Effector CD4-positive, alpha-beta T cell (primary cell): ENCODE data around the gene SPRR2E. TPM values are rescaled to one million over a fixed set of nuclear protein-coding genes. Genes with fewer than 3 reads are reported as not detected.
"Not testable (repeated sequence)": the region's sequence is repeated elsewhere in the genome, so short reads cannot be mapped to it uniquely, and the experiment has no call there.

Source experiments
- DNase-seq: peaks from one replicate; pipeline ENCODE4 v3.0.0-alpha.2; 2020
- total RNA-seq: gene quantifications from one replicate; lab custom pipeline; 2026; lab: John Stamatoyannopoulos, UW

SPRR2E gene
- total RNA-seq: not detected

DNA sequence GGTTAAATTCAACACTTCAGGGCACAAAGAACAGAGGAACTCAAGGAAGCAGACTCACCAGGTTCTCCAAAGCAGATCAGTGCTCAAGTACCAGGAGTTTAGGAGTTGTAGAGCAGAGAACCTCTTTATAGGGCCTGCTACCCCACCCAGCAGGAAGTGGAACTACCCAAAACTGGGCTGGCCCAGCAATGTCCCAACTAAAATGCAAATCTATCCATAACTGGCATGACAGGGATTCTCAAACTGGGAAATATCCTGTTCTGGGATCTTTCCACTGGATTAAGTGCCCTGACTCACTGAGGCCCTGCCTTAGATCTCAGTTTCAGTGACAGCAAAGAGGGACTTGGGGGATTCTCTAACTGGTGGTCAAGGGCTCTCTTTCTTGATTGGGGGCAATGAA is at the start of gene SPRR2E:
SPRR2E (minus strand) TSS at position 101 of the 400 bp plus-strand sequence. CDS start 775 bp downstream, outside the sequence.
- no peak for DNase-seq

DNA sequence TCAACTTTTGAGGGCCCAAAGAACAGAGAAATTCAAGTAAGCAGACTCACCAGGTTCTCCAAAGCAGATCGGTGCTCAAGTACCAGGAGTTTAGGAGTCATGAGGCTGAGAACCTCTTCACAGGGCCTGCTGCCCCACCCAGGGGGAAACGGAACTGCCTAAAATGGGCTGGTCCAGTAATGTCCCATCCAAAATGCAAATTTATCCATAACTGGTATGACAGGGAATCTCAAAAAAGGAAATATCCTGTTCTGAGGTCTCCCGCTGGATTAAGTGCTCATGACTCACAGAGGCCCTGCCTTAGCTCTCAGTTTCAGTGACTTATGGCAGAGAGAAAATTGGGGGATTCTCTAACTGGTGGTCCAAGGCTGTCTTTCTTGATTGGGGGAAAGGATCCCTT is 47.1 kb upstream of the SPRR2E start:
- DNase-seq: no peak

DNA sequence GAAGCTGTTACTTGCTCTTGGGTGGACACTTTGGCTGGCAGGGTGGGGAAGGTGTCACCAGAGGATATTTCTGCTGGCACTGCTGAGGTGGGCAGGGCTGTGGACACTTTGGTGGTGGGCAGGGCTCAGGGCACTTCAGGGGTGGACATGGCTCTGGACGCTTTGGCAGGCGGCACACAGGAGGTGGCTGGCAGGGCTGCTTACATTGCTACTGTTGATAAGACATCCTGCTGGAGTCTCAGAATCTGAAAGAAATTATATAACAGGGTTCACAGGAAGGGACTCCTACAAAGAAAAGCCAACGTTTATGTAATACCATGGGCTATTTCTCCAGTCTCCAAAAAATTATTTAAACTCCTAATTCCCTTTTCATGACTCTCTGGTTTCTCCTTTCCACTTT is 46.2 kb upstream of the SPRR2E start:
- no peak for DNase-seq

DNA sequence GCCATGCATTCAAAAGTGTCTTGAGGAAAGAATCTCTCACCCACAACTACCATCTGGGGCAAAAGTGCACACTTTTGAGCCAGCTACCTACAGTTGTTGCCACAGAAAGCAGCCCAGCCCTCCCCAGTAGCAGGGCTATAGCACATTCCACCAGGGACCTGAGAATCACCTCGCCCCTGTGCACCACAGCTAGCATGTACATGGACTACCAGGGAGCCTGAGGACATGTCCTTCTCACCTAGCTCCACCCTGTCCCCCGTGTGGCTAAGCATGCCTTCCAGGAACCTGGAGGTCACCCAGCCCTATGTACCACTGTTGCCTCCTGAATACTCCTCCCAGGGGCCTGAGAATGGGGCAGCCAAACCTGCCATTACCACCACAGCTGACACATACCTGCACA is 39.4 kb upstream of the SPRR2E start:
- no peak for DNase-seq

DNA sequence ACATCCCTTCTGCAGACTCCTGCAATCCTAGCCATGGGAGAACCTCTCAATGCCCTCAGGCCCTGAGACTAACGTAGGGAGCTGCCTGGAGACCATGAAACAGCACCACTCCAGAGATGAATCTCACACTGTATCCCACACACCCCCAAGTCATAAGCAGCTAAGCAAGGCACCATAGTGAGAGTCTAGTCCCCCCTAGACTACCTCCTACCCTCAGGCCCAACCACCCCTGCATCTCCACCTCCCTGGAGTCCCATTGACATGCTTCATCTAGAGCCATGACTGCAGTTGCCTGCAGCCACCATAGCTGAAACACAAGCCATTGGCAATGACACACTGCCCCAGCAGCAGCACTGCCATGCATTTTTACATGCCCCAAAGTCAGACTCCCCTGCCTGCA is 38.9 kb upstream of the SPRR2E start:
- DNase-seq: no peak

DNA sequence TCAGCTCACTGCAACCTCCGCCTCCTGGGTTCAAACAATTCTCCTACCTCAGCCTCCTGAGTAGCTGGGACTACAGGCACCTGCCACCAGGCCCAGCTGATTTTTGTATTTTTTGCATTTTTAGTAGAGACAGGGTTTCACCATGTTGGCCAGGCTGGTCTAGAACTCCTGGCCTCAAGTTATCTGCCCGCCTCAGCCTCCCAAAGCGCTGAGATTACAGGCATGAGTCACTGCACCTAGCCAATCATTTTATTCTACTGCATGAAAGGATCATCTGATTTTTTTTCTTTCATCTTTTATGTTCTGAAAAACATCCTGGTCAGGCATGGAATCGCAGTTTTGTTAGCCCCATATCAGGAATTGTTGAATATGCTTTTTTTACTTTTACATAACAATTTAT is 34.4 kb upstream of the SPRR2E start:
- not testable (repeated sequence) for DNase-seq

DNA sequence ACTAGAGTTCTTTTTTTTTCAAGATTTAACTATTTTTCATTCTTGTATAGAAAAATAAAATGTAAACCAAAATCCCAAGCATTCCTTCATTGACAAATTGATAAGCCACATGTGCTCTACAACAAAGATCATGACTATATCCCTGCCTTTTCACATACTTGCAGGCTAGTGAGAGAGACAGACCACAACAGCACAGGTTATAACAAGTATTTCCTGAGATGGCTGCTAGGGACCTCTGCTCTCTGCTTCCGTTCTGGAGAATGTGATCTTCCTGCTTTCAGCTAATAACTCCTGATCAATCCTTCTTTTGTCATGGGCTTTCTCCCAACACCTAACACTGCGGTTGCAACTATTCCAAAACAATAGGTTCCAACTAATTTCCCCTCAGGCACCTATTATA is 33.0 kb upstream of the SPRR2E start:
- DNase-seq: no peak

DNA sequence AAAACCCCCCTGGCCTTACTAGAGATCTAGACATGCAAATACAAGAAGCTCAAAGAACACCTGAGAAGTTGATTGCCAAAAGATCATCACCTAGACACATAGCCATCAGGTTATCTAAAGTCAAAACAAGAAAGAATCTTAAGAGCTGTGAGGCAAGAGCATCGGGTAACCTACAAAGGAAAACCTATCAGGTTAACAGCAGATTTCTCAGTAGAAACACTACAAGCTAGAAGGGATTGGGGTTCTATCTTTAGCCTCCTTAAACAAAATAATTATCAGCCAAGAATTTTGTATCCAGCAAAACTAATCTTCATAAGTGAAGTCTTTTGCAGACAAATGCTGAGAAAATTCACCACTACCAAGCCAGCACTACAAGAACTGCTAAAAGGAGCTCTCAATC is 31.2 kb upstream of the SPRR2E start:
- DNase-seq: no peak

DNA sequence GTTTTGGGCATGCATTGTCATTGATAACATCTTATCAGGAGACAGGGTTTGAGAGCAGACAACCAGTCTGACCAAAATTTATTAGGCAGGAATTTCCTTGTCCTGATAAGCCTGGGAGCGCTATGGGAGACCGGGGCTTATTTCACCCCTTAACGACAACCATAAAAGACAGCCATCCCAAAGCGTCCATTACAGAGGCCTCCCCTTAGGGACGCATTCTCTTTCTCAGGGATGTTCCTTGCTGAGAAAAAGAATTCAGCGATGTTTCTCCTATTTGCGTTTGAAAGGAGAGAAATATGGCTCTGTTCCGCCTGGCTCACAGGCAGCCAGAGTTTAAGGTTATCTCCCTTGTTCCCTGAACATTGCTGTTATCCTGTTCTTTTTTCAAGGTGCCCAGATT is 29.5 kb upstream of the SPRR2E start:
- DNase-seq: not testable (repeated sequence)

DNA sequence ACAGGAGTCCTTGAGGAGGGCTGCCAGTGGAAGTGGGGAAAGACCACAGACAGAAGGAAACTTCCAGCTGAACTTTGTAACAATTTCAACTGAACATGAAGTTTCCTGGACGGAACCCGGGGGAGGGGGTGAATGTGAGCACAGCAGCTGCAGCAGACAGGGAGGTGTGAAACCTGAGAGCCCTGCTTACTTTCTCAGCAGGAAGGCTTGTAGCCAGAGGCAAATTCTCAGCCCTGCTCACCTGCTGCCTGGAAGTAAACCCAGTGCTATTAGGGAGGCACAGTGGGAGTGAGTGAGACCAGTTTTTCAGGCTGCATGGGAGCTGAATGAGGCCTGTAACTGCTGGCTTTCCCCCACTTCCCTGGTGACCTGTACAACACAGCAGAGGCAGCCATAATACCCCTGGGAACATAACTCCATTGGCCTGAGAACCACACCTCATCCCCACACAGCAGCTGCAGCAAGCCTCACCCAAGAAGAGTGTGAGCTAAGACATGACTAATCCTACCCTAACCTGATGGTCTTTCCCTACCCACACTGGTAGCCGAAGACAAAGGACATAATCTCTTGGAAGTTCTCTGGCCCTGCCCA is 28.6 kb upstream of the SPRR2E start:
- no peak for DNase-seq

DNA sequence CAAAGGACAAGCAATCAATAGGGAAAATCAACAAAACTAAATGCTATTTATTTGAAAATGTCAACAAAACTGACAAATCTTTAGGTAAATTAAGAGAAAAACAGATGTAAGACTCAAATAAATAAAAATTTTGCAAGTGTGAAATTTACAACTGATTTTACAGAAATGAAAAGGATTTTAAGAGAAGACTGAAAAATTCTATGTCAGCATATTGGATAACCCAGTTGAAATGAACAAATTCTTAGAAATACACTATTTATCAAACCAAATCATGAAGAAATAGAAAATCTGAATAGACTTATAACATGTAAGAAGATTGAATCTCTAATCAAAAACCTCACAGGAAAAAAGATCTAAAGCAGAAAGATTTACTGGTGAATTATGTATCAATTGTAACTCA is 26.6 kb upstream of the SPRR2E start:
- no peak for DNase-seq

DNA sequence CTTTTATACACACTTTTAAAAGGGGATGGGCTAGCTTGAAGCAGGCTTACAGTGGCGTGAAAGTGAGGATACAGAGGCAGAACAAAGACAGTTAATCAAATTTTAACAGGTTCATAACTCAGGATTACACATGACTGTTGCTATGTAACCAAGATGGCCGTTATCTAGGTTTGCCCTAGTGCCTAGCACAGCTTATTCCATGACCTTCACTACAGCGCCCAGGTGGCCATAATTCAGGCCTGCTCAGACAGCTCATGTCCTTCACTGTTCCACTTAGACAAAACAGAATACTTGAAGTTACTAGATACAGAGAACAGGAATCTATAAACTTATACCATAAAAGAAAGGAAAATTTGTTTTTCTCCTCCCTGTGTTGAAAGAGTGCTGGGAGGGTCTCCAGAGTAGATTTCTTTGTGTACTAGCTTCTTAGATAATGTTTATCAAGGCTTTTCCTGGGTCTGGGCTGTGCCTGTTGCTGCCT is 25.2 kb upstream of the SPRR2E start:
- no peak for DNase-seq

DNA sequence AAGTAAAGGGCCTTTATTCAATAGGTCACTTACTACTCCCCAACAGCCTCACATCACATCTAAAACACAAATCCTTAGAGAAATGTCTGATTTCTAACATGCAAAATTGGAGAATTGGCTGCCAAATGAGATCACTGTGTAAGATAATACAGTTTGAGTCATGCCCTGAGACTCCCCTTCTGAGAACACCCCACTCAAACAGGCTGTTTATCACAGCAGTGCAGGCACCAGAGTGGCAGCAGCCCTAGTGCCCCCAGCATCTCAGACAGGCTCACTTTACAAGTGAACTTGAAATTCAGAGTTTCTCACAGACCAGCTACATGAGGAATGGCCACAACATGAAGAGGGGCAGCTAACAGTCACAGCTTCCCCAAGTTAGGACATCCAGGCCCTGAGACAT is 20.9 kb upstream of the SPRR2E start:
- DNase-seq: not testable (repeated sequence)

DNA sequence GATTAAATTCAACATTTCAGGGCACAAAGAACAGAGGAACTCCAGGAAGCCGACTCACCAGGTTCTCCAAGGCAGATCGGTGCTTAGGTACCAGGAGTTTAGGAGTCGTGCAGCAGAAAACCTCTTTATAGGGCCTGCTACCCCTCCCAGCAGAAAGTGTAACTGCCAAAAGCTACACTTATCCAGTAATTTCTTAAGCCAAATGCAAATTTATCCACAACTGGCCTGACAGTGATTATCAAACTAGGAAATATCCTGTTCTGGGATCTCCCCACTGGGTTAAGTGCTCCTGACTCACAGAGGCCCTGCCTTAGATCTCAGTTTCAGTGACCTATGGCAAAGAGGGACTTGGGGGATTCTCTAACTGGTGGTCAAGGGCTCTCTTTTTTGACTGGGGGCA is 19.1 kb upstream of the SPRR2E start, which contains the start of gene SPRR2F:
SPRR2F (minus strand) TSS at position 101 of the 400 bp plus-strand sequence. CDS start 783 bp downstream, outside the sequence.
- no peak for DNase-seq

DNA sequence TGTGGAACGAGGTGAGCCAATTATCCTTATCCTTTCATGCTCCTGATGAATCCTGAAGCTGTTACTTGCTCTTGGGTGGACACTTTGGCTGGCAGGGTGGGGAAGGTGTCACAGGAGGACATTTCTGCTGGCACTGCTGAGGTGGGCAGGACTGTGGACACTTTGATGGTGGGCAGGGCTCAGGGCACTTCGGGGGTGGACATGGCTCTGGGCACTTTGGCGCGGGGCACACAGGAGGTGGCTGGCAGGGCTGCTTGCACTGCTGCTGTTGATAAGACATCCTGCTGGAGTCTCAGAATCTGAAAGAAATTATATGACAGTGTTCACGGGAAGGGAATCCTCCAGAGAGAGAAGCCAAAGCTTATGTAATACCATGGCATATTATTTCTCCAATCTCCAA is 18.1 kb upstream of the SPRR2E start:
- not testable (repeated sequence) for DNase-seq

DNA sequence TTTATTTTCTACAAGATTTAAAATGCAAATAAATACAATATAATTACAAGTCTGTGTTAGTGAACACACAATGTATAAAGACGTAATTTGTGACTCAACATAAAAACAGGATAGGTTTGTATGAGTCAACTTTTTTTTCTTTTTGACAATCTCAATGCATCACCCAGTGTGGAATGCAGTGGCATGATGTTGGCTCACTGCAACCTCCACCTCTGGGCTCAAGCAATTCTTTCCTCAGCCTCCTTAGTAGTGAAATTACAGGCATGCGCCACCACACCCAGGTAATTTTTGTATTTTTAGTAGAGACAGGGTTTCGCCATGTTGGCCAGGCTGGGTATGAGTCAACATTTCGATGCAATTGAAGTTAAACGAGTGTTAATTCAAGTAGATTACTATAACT is 5.9 kb upstream of the SPRR2E start:
- no peak for DNase-seq

DNA sequence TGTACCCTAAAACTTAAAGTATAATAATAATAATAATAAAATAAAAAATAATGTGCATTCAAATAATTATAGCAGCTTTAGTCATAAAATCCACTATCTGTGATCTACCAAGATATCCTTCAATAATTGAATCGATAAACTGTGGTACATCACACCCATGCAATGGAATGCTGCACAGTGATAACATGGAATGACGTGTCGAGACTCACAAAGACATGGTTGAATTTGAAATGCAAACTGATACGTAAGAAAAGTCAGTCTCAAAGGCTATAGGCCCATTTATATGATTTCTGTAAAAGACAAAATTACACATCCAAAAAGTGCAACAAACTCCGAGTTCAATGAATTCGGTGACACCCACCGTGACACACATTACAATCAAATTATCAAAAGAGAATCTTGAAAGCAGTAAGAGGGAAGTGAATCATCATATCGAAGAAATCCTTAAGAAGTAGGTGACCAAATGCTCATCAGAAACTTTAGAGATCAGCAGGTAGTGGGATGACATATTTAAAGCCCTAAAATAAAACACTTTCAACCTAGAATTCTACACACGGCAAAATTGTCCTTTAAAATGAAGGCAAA is 5.2 kb upstream of the SPRR2E start:
- DNase-seq: no peak

DNA sequence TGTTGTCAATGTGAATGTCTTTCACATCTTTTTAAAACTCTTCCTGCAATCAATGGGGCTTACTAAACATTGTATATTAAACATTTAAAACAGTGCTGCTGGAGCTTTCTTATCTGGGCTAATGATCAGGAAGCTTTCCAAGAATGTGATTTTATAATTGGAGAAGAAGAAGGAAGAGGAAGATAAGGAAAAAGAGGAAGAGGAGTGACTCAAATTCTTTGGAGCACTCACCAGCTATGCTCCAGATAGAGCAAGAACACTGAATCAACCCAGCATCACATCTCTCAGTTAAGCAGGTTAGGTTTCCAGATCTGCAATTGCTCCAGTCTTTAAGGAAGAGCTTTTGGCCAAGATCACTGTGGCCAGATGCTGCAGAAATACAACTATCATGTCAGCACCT is 1.4 kb upstream of the SPRR2E start:
- no peak for DNase-seq

DNA sequence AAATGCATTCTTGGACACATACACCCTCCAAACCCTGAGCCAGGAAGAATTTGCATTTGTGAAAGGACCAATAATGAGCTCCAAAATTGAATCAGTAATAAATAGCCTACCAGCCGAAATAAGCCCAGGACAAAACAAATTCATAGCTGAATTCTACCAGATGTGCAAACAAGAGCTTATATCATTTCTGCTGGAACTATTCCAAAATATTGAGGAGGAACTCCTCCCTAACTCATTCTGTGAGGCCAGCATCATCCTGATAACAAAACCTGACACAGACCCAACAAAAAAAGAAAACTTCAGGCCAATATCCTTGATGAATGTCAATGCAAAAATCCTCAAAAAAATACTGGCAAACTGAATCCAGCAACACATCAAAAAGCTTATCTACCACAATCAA is 6.7 kb downstream of the SPRR2E start:
- no peak for DNase-seq

DNA sequence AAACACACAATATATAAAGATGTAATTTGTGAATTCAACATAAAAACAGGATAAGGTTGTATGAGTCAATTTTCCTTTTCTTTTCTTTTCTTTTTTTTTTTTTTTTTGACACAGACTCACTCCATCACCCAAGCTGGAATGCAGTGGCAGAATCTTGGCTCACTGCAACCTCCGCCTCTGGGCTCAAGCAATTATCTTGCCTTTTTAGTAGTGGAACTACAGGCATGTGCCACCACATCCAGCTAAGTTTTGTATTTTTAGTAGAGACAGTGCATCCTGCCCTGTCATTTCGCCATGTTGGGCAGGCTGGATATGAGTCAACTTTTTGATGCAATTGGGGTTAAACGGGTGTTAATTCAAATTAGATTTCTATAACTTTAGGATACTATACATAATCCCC is 12.6 kb downstream of the SPRR2E start:
- no peak for DNase-seq

DNA sequence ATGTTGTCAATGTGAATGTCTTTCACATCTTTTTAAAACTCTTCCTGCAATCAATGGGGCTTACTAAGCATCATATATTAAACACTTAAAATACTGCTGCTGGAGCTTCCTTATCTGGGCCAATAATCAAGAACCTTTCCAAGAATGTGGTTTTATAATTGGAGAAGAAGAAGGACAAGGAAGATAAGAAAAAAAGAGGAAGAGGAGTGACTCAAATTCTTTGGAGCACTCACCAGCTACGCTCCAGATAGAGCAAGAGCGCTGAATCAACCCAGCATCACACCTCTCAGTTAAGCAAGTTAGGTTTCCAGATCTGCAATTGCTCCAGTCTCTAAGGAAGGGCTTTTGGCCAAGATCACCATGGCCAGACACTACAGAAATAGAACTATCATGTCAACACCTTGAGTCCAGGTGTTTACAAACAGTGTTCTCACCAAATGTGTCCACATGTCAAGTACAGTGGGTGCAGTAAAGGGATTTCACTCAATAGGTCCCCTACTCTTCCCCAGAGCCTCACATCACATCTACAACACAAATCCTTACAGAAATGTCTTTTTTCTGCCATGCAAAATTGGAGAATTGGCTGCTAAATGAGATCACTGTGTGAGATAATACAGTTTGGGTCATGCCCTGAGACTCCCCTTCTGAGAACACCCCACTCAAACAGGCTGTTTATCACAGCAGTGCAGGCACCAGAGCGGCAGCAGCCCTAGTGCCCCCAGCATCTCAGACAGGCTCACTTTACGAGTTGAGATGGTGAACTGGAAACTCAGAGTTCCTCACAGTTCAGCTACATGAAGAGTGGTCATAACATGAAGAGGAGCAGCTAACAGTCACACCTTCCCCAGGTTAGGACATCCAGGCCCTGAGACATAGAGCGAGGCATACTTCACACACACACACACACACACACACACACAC is 21.3 kb downstream of the SPRR2E start:
- DNase-seq: no peak

DNA sequence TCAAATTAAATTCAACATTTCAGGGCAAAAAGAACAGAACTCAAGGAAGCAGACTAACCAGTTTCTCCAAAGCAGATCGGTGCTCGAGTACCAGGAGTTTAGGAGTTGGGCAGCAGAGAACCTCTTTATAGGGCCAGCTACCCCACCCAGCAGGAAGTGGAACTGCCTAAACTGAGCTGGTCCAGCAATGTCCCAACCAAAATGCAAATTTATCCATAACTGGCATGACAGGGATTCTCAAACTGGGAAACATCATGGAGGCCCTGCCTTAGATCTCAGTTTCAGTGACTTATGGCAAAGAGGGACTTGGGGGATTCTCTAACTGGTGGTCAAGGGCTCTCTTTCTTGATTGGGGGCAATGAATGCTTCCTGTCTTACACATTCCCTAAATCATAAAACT is 22.8 kb downstream of the SPRR2E start, which contains the start of gene SPRR2B:
SPRR2B (minus strand) TSS at position 101 of the 400 bp plus-strand sequence. CDS start 772 bp downstream, outside the sequence.
- DNase-seq: no peak

DNA sequence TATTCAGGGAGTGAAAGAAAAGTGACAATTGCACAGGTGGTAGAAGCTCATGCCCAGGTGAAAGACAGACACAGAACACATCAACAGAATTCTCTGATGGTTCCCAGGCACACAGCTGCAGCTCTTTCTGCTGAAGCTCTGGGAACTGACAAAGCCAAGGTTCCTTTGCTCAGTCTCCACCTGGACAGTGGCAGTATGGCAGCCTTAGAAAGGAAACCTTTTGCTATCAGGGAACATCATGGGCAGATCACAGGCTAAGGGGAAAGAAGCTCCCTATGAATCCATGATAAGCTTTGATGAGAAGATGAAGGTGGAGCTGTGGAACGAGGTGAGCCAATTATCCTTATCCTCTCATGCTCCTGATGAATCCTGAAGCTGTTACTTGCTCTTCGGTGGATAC is 24.1 kb downstream of the SPRR2E start:
- DNase-seq: no peak
